ENCODE measurements around the gene KIF26B.

Gene KIF26B

GRCh38 chr1:245510144-245510543 is 355.4 kb downstream of the KIF26B start:
- Histone ChIP-seq H3K9me3 (replicated peaks; ENCODE audit: insufficient read depth, low read length) (no peaks in the 10 kb centered on the region), H3K4me1 (ENCODE audit: low read length) (peaks cover 26% of the 10 kb centered on the region), H3K36me3 (replicated peaks; ENCODE audit: insufficient read depth, low read length) (no peaks in the 10 kb centered on the region), H2AFZ (ENCODE audit: low read length) (peak overlapping the region; percentile 17; the same call in 1 of the 2 replicates), H3K27me3 (replicated peaks; ENCODE audit: insufficient read depth, low read length) (0 out of 2 replicates have a peak, but pooled peaks cover 4% of the 10 kb centered on the region), H3K9me2 (replicated peaks; ENCODE audit: insufficient read depth, low read length) (no peaks in the 10 kb centered on the region), H3K79me2 (ENCODE audit: low read length) (no peaks in the 10 kb centered on the region), H3K9ac (ENCODE audit: low read length) (no peak overlapping the region), H3F3A (ENCODE audit: insufficient read depth, low read length) (peaks cover 24% of the 10 kb centered on the region), H3K4me2 (ENCODE audit: low read depth, low read length) (peak overlapping the region; percentile 54), H3K27ac (ENCODE audit: low read length) (peak overlapping the region; percentile 11; the same call in 1 of the 2 replicates), H4K20me1 (ENCODE audit: insufficient read depth, low read length) (no peaks in the 10 kb centered on the region), H3K4me3 (ENCODE audit: low read length) (peak overlapping the region; percentile 38)
- DNase-seq, result peak; percentile 44
- TF ChIP-seq CTCF (IDR thresholded peaks at IDR 0.05; ENCODE audit: low read length), result no peak
- no peak for TF ChIP-seq EZH2phosphoT487 (IDR thresholded peaks at IDR 0.05; ENCODE audit: low read length)
- TF ChIP-seq EZH2 (optimal IDR thresholded peaks at IDR 0.05; ENCODE audit: low read depth, low read length), result no peak

- H3K4me1 ChIP-seq (ENCODE audit: low read length), result peaks cover 26% of the 10 kb centered on the region
- TF ChIP-seq EZH2phosphoT487 (IDR thresholded peaks at IDR 0.05; ENCODE audit: low read length), result no peak
- TF ChIP-seq EZH2 (optimal IDR thresholded peaks at IDR 0.05; ENCODE audit: low read depth, low read length), result no peak
- no peak for TF ChIP-seq CTCF (IDR thresholded peaks at IDR 0.05; ENCODE audit: low read length)
- H4K20me1 ChIP-seq (ENCODE audit: insufficient read depth, low read length), result no peaks in the 10 kb centered on the region
- H3K36me3 ChIP-seq (replicated peaks; ENCODE audit: insufficient read depth, low read length), result no peaks in the 10 kb centered on the region
- peak overlapping the region; percentile 58 for H3K27ac ChIP-seq (ENCODE audit: low read length)
- peak; percentile 64 for DNase-seq
- H3K9me2 ChIP-seq (replicated peaks; ENCODE audit: insufficient read depth, low read length), result no peaks in the 10 kb centered on the region
- peak overlapping the region; percentile 73 for H2AFZ ChIP-seq (ENCODE audit: low read length)
- no peaks in the 10 kb centered on the region for H3K9me3 ChIP-seq (replicated peaks; ENCODE audit: insufficient read depth, low read length)
- peak overlapping the region; percentile 35; the same call in 1 of the 2 replicates for H3K9ac ChIP-seq (ENCODE audit: low read length)
- peaks cover 24% of the 10 kb centered on the region for H3F3A ChIP-seq (ENCODE audit: insufficient read depth, low read length)
- H3K4me2 ChIP-seq (ENCODE audit: low read depth, low read length), result peak overlapping the region; percentile 90
- no peaks in the 10 kb centered on the region for H3K79me2 ChIP-seq (ENCODE audit: low read length)
- 0 out of 2 replicates have a peak, but pooled peaks cover 4% of the 10 kb centered on the region for H3K27me3 ChIP-seq (replicated peaks; ENCODE audit: insufficient read depth, low read length)
- peak overlapping the region; percentile 63 for H3K4me3 ChIP-seq (ENCODE audit: low read length)
Measured at GRCh38 chr1:245512181-245512888, 357.6 kb downstream of the KIF26B start.

- Histone ChIP-seq H3K4me2 (ENCODE audit: low read depth, low read length) (peak overlapping the region; percentile 90), H3K4me3 (ENCODE audit: low read length) (peak overlapping the region; percentile 63), H3K79me2 (ENCODE audit: low read length) (no peaks in the 10 kb centered on the region), H4K20me1 (ENCODE audit: insufficient read depth, low read length) (no peaks in the 10 kb centered on the region), H2AFZ (ENCODE audit: low read length) (peak overlapping the region; percentile 73), H3K9me2 (replicated peaks; ENCODE audit: insufficient read depth, low read length) (no peaks in the 10 kb centered on the region), H3F3A (ENCODE audit: insufficient read depth, low read length) (peaks cover 24% of the 10 kb centered on the region), H3K9me3 (replicated peaks; ENCODE audit: insufficient read depth, low read length) (no peaks in the 10 kb centered on the region), H3K4me1 (ENCODE audit: low read length) (peaks cover 26% of the 10 kb centered on the region), H3K36me3 (replicated peaks; ENCODE audit: insufficient read depth, low read length) (no peaks in the 10 kb centered on the region), H3K27me3 (replicated peaks; ENCODE audit: insufficient read depth, low read length) (0 out of 2 replicates have a peak, but pooled peaks cover 4% of the 10 kb centered on the region), H3K27ac (ENCODE audit: low read length) (peak overlapping the region; percentile 58), H3K9ac (ENCODE audit: low read length) (peak overlapping the region; percentile 41; the same call in 1 of the 2 replicates)
- peak; percentile 90 for DNase-seq
- TF ChIP-seq CTCF (IDR thresholded peaks at IDR 0.05; ENCODE audit: low read length), result peak; percentile 66
- no peak for TF ChIP-seq EZH2phosphoT487 (IDR thresholded peaks at IDR 0.05; ENCODE audit: low read length)
- TF ChIP-seq EZH2 (optimal IDR thresholded peaks at IDR 0.05; ENCODE audit: low read depth, low read length), result no peak
Measured at GRCh38 chr1:245512980-245513578, 358.3 kb downstream of the KIF26B start.

Data from MM.1S (cell line).